ENCODE measurements around the gene PLB1. TPM values are rescaled to one million over a fixed set of nuclear protein-coding genes. Genes with fewer than 3 reads are reported as not detected.
A peak's percentile ranks its signal among the peaks of the same experiment; 100 is the strongest.

PLB1 gene
- total RNA-seq, 2 experiments from 2014 or later: 0.30 to 0.43 TPM

DNA sequence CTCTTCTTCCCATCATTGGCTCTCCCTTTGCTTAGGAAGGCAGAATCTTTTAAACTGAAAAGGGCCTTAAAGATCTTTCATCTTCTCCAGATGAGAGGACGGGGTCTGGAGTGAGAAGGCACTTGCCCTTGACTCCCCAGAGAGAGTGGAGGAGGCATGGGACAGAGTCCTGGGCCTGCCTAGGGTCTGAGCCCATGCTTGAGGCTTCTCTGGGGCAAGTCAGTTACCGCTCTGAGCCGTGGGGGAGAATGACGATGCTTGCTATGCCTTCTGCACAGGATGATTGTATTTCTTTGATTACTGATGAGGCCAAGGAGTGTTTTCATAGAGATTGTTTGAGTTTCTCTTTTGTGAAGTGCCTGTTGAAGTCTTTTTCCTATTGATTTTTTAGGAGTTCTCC is 921 bp downstream of the PLB1 start:
- no peak overlapping the region for H3K27ac Mint-ChIP-seq
- ATAC-seq (ENCODE audit: low read depth): no peak
- DNase-seq: no peak
- no peaks in the 10 kb centered on the region for H3K36me3 Mint-ChIP-seq
- POLR2A ChIA-PET: no interaction called here
- peaks cover 23% of the 10 kb centered on the region for H3K27me3 Mint-ChIP-seq
- no peaks in the 10 kb centered on the region for H3K9me3 Mint-ChIP-seq
- H3K4me3 Mint-ChIP-seq: no peak overlapping the region
- H3K4me1 Mint-ChIP-seq: no peaks in the 10 kb centered on the region

DNA sequence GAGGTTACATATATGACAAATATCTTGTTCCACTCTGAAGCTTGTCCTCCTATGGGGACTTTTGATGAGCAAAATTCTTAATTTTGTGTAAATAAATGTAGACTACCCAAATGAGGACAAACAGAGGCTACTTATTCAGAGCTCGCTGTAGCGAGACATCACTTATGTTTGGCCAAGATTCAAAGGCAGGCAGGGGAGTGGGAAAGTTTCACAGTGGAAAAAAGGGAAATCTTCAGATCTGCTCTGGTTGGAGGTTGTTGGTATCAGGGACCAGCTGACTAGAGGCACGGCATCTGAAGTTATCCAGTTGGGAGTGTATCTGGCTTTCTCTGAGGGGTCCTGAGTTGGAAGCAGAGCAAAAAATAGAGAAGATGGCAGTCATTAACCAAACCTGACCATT is 1.3 kb downstream of the PLB1 start:
- POLR2A ChIA-PET: no interaction called here
- ATAC-seq (ENCODE audit: low read depth) (no peak), DNase-seq (no peak)
- Mint-ChIP-seq H3K27me3 (peaks cover 23% of the 10 kb centered on the region), H3K9me3 (no peaks in the 10 kb centered on the region), H3K27ac (no peak overlapping the region), H3K4me1 (no peaks in the 10 kb centered on the region), H3K4me3 (no peak overlapping the region), H3K36me3 (no peaks in the 10 kb centered on the region)

DNA sequence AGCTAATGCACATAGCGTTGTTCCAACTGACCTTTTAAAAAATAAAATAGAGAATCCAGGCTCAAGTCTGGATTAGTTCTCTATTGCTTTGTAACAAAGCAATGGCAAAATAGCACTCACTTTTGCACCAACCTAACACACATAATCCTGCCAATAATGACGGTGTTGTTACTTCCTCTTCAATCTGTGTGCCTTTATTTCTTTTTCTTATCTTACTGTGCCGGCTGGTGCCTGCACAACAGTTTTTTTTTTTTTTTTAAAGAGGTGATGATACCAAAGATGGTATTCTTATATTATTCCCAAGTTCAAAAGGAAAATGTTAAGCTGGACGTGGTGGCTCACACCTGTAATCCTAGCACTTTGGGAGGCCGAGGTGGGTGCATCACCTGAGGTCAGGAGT is 3.4 kb downstream of the PLB1 start:
- no peaks in the 10 kb centered on the region for H3K4me1 Mint-ChIP-seq
- no peak overlapping the region for H3K4me3 Mint-ChIP-seq
- H3K9me3 Mint-ChIP-seq: no peaks in the 10 kb centered on the region
- H3K36me3 Mint-ChIP-seq: no peaks in the 10 kb centered on the region
- DNase-seq (no peak), ATAC-seq (ENCODE audit: low read depth) (no peak)
- POLR2A ChIA-PET: no interaction called here
- peaks cover 21% of the 10 kb centered on the region for H3K27me3 Mint-ChIP-seq
- no peak overlapping the region for H3K27ac Mint-ChIP-seq

GRCh38 chr2:28505361-28505760 is 9.5 kb downstream of the PLB1 start:
- Mint-ChIP-seq H3K36me3 (no peaks in the 10 kb centered on the region), H3K4me1 (peaks cover 15% of the 10 kb centered on the region), H3K27me3 (peaks cover 2% of the 10 kb centered on the region), H3K4me3 (no peak overlapping the region), H3K9me3 (no peaks in the 10 kb centered on the region), H3K27ac (no peak overlapping the region)
- ATAC-seq (ENCODE audit: low read depth): no peak
- DNase-seq: no peak
- POLR2A ChIA-PET: interaction anchor here (0.5 kb wide), 1 partner anchor 364 kb away, joined by 4 read pairs; the partner anchor contains the start of gene TRMT61B

DNA sequence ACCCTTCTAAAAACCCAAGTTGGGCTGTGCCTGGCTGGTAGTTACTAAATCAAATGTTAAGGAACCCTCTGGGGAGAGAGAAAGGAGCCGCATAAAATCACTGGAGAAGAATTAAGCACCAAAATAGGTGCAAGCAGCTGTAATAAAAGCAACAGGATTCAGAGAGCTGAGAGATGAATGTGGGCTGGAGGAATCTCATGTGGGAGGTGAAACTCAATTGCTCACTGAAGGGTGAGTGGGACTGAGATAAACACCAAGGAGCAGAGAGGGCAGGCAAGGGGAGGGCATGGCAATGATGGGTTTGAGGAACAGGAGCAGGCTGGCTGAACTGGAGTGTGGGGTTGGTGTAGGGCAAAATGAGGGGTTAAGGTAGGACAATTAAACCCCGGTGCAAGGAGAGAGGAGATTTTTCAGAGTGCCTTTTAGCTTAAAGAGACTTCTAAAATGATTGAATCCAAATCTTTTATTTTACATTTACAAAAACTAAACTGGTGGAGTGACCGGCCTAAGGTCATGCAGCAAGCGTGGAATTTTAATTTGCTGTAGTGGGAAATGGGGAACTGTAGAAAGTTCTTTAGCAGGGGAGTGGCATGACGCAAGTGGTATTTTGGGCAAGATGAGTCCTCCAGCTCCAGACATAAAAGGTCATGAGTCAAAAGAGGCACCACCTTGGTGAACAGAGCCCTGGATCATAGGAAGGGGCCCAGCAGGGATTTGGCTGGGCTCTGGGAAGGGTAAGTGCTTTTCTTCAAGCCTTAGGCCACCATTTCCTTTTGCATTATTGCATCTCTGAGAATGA is 10.5 kb downstream of the PLB1 start:
- Mint-ChIP-seq H3K9me3 (no peaks in the 10 kb centered on the region), H3K4me1 (peaks cover 15% of the 10 kb centered on the region), H3K36me3 (no peaks in the 10 kb centered on the region), H3K4me3 (no peak overlapping the region), H3K27ac (no peak overlapping the region), H3K27me3 (peaks cover 2% of the 10 kb centered on the region)
- no peak for ATAC-seq (ENCODE audit: low read depth)
- DNase-seq: no peak
- POLR2A ChIA-PET: interaction anchor here (0.5 kb wide), 1 partner anchor 364 kb away, joined by 4 read pairs; the partner anchor contains the start of gene TRMT61B

- Mint-ChIP-seq H3K36me3 (peaks cover 6% of the 10 kb centered on the region), H3K9me3 (peaks cover 12% of the 10 kb centered on the region), H3K4me1 (peaks cover 21% of the 10 kb centered on the region), H3K27ac (peak overlapping the region; percentile 15), H3K27me3 (peaks cover 16% of the 10 kb centered on the region), H3K4me3 (no peak overlapping the region)
- POLR2A ChIA-PET: interaction anchor here (0.6 kb wide), 1 partner anchor 219 kb away, joined by 3 read pairs; no protein-coding TSS in a partner anchor
- ATAC-seq (ENCODE audit: low read depth) (peak; percentile 100), DNase-seq (peak; percentile 43)
Measured at GRCh38 chr2:28507796-28508764, 12.2 kb downstream of the PLB1 start.

GRCh38 chr2:28509361-28509760 is 13.5 kb downstream of the PLB1 start:
- POLR2A ChIA-PET: no interaction called here
- Mint-ChIP-seq H3K27ac (no peak overlapping the region), H3K4me3 (no peak overlapping the region), H3K27me3 (peaks cover 29% of the 10 kb centered on the region), H3K36me3 (peaks cover 8% of the 10 kb centered on the region), H3K4me1 (peaks cover 21% of the 10 kb centered on the region), H3K9me3 (peaks cover 16% of the 10 kb centered on the region)
- ATAC-seq (ENCODE audit: low read depth): no peak
- DNase-seq: no peak

- peaks cover 16% of the 10 kb centered on the region for H3K9me3 Mint-ChIP-seq
- DNase-seq: no peak
- peaks cover 8% of the 10 kb centered on the region for H3K36me3 Mint-ChIP-seq
- peaks cover 21% of the 10 kb centered on the region for H3K4me1 Mint-ChIP-seq
- no peak for ATAC-seq (ENCODE audit: low read depth)
- no peak overlapping the region for H3K4me3 Mint-ChIP-seq
- peaks cover 31% of the 10 kb centered on the region for H3K27me3 Mint-ChIP-seq
- POLR2A ChIA-PET: no interaction called here
- H3K27ac Mint-ChIP-seq: no peak overlapping the region
Measured at GRCh38 chr2:28510184-28510583, 14.3 kb downstream of the PLB1 start.

DNA sequence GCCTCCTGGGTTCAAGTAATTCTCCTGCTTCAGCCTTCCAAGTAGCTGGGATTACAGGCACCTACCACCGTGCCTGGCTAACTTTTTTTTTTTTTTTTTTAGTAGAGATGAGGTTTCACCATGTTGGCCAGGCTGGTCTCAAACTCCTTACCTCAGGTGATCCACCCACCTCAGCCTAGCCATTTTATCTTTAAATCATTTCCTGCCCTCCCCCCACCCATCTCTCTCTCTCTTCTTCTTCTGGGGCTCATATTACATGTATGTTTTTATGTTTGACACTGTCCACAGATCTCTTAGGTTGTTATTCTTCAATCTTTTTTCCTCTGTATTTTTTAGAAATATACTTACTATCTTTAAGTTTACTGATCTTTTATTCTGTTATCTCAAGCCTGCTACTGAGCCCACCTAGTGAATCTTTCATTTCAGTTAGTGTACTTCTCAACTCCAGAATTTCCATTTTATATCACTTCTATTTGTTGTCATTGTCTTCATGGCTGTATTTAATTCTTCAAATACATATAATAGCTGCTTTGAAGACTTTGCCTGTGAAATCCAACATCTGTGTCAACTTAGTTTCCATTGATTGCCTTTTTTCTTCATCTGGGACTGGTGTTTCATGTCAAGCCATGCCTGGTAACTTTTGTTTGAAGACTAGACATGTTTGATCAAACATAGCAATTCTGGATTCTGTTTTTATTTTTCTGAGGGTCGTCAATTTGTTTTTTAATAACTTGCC is 16.2 kb downstream of the PLB1 start:
- POLR2A ChIA-PET: no interaction called here
- peaks cover 47% of the 10 kb centered on the region for H3K27me3 Mint-ChIP-seq
- no peak for DNase-seq
- H3K9me3 Mint-ChIP-seq: peaks cover 16% of the 10 kb centered on the region
- peaks cover 8% of the 10 kb centered on the region for H3K36me3 Mint-ChIP-seq
- peaks cover 19% of the 10 kb centered on the region for H3K4me1 Mint-ChIP-seq
- H3K4me3 Mint-ChIP-seq: no peak overlapping the region
- ATAC-seq (ENCODE audit: low read depth): no peak
- no peak overlapping the region for H3K27ac Mint-ChIP-seq

DNA sequence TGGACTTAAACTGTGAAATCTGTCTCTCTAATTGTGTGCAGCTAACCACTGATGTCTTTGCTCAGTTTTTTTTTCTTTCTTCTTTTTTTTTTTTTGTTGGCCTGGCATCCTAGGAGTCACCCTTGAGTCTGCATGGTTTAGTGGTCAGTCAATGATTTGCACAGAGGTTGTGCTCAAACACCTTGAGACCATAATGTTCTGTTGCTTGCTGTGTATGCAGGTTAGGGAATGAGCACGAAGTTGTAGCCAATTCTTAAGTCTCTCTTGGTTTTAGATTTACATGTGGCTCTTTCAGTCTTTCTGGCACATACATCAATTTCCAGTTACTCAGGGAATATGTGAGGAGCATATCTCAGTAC is 16.7 kb downstream of the PLB1 start:
- H3K36me3 Mint-ChIP-seq: peaks cover 8% of the 10 kb centered on the region
- POLR2A ChIA-PET: no interaction called here
- peaks cover 16% of the 10 kb centered on the region for H3K9me3 Mint-ChIP-seq
- H3K4me3 Mint-ChIP-seq: no peak overlapping the region
- H3K4me1 Mint-ChIP-seq: peaks cover 18% of the 10 kb centered on the region
- ATAC-seq (ENCODE audit: low read depth) (no peak), DNase-seq (no peak)
- H3K27ac Mint-ChIP-seq: no peak overlapping the region
- peaks cover 52% of the 10 kb centered on the region for H3K27me3 Mint-ChIP-seq

GRCh38 chr2:28513097-28513496 is 17.2 kb downstream of the PLB1 start:
- POLR2A ChIA-PET: no interaction called here
- peaks cover 16% of the 10 kb centered on the region for H3K9me3 Mint-ChIP-seq
- peaks cover 57% of the 10 kb centered on the region for H3K27me3 Mint-ChIP-seq
- peaks cover 16% of the 10 kb centered on the region for H3K4me1 Mint-ChIP-seq
- H3K36me3 Mint-ChIP-seq: peaks cover 8% of the 10 kb centered on the region
- DNase-seq (no peak), ATAC-seq (ENCODE audit: low read depth) (no peak)
- H3K4me3 Mint-ChIP-seq: no peak overlapping the region
- no peak overlapping the region for H3K27ac Mint-ChIP-seq

GRCh38 chr2:28515176-28515751 is 19.4 kb downstream of the PLB1 start:
- ATAC-seq (ENCODE audit: low read depth) (no peak), DNase-seq (no peak)
- POLR2A ChIA-PET: no interaction called here
- peaks cover 6% of the 10 kb centered on the region for H3K4me1 Mint-ChIP-seq
- peaks cover 71% of the 10 kb centered on the region for H3K27me3 Mint-ChIP-seq
- H3K27ac Mint-ChIP-seq: no peak overlapping the region
- H3K36me3 Mint-ChIP-seq: peaks cover 8% of the 10 kb centered on the region
- H3K9me3 Mint-ChIP-seq: peaks cover 16% of the 10 kb centered on the region
- no peak overlapping the region for H3K4me3 Mint-ChIP-seq

GRCh38 chr2:28516430-28516829 is 20.6 kb downstream of the PLB1 start:
- H3K27me3 Mint-ChIP-seq: peaks cover 73% of the 10 kb centered on the region
- DNase-seq (no peak), ATAC-seq (ENCODE audit: low read depth) (no peak)
- H3K9me3 Mint-ChIP-seq: peaks cover 15% of the 10 kb centered on the region
- POLR2A ChIA-PET: no interaction called here
- H3K27ac Mint-ChIP-seq: no peak overlapping the region
- H3K4me1 Mint-ChIP-seq: peaks cover 6% of the 10 kb centered on the region
- peaks cover 8% of the 10 kb centered on the region for H3K36me3 Mint-ChIP-seq
- no peak overlapping the region for H3K4me3 Mint-ChIP-seq
